IPS-15b (cell line): ENCODE results near the gene HS6ST1.

Source experiments
- H3K27me3 ChIP-seq: one replicate; pipeline ENCODE4 v1.6.1; 2013; ENCODE audit warnings: low read length; ENCODE audit not compliant: control insufficient read depth, insufficient read depth
- H3K36me3 ChIP-seq: one replicate; pipeline ENCODE4 v1.6.1; 2013; ENCODE audit warnings: low read length; ENCODE audit not compliant: control insufficient read depth, insufficient read depth
- H3K4me1 ChIP-seq: one replicate; pipeline ENCODE4 v1.6.1; 2013; ENCODE audit warnings: mild to moderate bottlenecking, low read length; ENCODE audit not compliant: control insufficient read depth, insufficient read depth
- H3K4me3 ChIP-seq: one replicate; pipeline ENCODE4 v1.5.1; 2013; ENCODE audit warnings: low read depth, low read length
- H3K9ac ChIP-seq: one replicate; pipeline ENCODE4 v1.6.1; 2013; ENCODE audit warnings: low read depth, mild to moderate bottlenecking, low read length
- H3K9me3 ChIP-seq: one replicate; pipeline ENCODE4 v1.6.1; 2013; ENCODE audit warnings: mild to moderate bottlenecking, low read length; ENCODE audit not compliant: control insufficient read depth, insufficient read depth

HS6ST1 gene

DNA sequence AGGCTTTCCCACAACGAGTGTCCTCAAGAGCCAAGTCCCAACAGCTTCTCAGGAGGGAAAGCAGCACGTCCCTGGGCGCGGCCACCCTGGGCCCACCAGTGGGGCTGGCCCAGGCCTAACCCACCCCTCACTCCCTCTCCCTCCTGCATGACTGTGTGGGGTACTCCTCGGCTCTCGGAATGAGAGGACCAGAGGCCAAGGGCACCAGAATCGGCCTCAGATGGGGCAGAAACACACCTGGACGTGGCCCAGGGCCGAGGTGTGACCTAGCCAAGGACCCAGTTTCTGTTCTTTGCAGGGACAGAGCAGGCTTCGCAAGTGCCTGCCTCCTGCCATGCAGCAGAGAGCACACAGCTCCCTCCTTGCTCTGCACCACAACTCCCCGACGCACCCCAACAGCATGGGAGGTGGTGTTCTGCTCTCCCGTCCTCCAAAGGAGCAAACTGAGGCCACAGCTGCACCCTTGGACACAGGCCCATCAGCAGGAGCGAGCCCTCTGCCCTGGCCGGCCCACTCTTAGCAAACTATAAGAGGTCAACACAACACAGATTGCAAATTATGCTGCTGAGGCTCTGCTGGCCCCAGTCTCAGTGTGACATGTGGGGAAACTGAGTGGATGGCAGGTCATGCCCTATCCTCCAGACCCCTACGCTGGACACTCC lies 19.7 kb downstream of the HS6ST1 start:
- Histone ChIP-seq H3K36me3 (peaks cover 6% of the 10 kb centered on the region), H3K9ac (no peak overlapping the region), H3K9me3 (no peaks in the 10 kb centered on the region), H3K27me3 (no peaks in the 10 kb centered on the region), H3K4me1 (no peaks in the 10 kb centered on the region), H3K4me3 (no peak overlapping the region)

DNA sequence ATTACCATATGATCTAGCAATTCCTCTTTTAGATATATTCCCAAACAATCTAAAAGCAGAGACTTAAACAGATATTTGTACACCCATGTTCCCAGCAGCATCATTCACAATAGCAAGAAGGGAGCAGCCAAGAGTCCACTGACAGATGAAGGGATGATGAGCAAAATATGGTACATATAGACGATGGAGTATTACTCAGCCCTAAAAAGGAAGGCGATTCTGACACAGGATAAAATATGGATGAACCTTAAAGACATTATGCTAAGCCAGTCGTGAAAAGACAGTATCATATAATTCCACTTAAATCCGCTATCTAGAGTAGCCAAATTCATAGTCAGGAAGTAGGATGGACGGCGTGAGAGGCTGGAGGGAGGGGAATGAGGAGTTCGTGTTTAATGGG lies 20.4 kb downstream of the HS6ST1 start:
- Histone ChIP-seq H3K4me3 (no peak overlapping the region), H3K9ac (no peak overlapping the region), H3K27me3 (no peaks in the 10 kb centered on the region), H3K4me1 (no peaks in the 10 kb centered on the region), H3K36me3 (peaks cover 8% of the 10 kb centered on the region), H3K9me3 (no peaks in the 10 kb centered on the region)

DNA sequence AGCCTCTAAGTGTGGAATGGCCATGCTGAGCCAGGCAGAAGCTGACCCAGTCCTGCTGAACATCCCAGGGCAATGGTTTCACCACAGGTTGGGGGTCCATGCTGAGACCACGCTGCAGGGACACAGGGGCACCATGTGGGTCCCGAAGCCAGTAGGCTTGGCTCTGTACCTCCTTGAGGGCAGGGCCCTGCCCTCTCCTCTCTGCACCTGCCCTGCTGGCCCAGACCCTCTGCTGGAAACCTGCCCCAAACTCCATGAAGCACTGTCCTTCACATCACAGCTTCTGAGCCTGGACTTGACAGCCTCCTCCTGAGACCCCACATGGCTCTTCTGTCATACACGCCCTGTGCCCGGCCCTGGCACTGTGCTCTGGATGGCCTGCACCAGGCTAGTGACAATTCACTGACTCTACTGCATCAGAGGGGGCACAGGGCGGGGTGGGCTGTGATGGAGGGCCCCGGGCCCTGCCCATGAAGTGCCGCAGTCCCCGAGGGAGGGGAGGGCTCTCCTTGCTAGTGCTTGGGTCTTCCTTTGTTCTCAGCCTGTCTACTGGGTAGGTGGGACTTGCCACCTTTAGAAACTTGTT lies 24.7 kb downstream of the HS6ST1 start:
- H3K4me3 ChIP-seq = no peak overlapping the region
- H3K9ac ChIP-seq = no peak overlapping the region
- H3K9me3 ChIP-seq = no peaks in the 10 kb centered on the region
- H3K36me3 ChIP-seq = peaks cover 10% of the 10 kb centered on the region
- H3K4me1 ChIP-seq = peaks cover 11% of the 10 kb centered on the region
- no peaks in the 10 kb centered on the region for H3K27me3 ChIP-seq

DNA sequence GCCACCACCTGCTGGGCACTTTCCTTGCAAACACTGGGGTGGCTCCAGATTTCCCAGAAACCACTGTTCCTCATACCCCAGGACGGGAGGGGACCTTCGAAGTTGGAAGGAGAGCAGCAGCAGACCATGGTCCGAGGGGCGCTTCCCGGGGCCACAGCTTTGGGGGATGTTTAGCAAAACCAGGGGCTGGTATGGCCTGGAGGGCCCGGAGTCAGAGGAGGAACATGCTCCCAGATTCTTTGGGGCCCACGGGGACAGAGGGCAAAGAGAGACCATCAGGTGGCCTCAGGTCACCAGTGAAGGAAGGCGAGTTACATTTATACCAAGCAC lies 25.3 kb downstream of the HS6ST1 start:
- Histone ChIP-seq H3K9me3 (no peaks in the 10 kb centered on the region), H3K27me3 (no peaks in the 10 kb centered on the region), H3K4me1 (peaks cover 12% of the 10 kb centered on the region), H3K9ac (no peak overlapping the region), H3K36me3 (peaks cover 10% of the 10 kb centered on the region), H3K4me3 (no peak overlapping the region)

DNA sequence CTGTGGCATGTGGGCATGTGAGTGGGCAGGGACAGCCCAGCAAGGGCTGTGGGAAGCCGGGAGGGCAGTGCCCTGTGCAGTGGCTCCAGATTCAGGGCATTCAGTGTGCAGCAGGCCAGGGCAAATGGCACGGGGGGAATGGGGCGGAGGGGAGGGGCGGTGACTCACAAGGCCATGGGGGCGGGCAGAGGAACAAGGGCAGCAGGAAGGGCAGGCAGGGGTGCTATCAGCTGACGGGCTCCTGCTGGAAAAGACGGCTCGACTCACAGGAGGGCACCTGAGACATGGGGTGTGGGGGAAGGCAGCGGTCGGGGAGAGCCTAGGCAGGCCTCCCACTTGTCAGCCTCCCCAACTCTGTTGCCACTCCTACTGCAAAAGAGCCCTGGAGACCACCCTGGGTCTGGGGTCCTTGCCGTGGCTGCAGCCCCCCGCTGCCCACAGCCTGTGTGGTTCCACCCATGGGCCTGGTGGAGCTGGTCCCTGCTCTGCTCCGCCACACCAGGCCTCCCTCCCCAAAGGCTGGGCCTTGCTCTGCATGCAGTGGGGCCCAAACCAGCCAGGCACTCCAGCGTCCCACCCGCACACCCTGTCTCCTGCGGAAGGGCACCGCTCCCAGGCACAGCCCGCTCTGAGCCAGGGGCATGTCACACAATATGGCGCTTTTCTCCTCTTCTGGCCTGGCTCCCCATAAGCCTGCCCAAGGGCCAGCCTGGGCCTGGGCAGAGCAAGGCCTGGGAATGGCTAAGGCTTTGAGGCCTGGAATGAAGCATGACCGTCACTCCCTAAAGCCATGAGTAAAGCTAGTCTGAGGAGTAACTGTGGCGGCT lies 25.9 kb downstream of the HS6ST1 start:
- no peaks in the 10 kb centered on the region for H3K9me3 ChIP-seq
- H3K4me1 ChIP-seq = peaks cover 12% of the 10 kb centered on the region
- H3K36me3 ChIP-seq = peaks cover 13% of the 10 kb centered on the region
- no peaks in the 10 kb centered on the region for H3K27me3 ChIP-seq
- H3K4me3 ChIP-seq = no peak overlapping the region
- no peak overlapping the region for H3K9ac ChIP-seq

DNA sequence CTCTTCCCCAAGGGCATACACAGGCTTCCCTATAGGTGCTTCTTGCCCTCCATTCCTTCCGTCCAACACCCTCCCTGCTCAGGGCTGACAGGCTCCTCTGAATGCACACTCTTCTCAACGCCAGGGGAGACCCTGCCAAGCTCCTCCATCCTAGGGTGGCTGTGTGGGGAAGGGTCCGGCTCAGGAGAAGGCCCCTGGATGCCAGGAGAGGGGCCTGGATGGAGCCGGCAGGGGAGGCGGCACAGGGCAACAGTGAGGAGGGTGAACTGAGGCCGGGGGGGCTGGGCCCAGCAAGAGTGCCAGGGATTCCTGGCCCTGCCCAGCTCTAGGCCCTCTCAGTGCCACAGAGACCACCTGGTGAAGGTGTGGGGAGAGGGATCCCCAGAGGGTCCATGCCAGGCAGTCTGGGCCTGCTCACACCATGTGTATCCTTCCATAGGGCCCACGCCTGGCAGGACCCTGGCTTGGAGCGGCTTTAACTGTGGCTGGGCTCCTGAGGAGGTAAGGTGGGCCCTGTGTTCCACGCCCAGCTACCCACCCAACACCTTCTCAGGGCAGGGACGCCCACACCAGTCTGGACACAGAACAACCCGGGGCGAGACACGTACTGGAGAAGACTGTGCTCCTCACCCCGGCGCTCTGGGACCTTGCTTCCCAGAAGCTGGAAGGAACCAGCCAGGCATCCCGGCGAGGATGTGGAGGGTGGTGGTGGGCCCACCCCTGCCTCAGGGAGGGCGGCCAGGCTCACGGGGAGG lies 26.6 kb downstream of the HS6ST1 start:
- Histone ChIP-seq H3K4me1 (peaks cover 12% of the 10 kb centered on the region), H3K4me3 (no peak overlapping the region), H3K9ac (no peak overlapping the region), H3K9me3 (no peaks in the 10 kb centered on the region), H3K27me3 (no peaks in the 10 kb centered on the region), H3K36me3 (peaks cover 16% of the 10 kb centered on the region)

DNA sequence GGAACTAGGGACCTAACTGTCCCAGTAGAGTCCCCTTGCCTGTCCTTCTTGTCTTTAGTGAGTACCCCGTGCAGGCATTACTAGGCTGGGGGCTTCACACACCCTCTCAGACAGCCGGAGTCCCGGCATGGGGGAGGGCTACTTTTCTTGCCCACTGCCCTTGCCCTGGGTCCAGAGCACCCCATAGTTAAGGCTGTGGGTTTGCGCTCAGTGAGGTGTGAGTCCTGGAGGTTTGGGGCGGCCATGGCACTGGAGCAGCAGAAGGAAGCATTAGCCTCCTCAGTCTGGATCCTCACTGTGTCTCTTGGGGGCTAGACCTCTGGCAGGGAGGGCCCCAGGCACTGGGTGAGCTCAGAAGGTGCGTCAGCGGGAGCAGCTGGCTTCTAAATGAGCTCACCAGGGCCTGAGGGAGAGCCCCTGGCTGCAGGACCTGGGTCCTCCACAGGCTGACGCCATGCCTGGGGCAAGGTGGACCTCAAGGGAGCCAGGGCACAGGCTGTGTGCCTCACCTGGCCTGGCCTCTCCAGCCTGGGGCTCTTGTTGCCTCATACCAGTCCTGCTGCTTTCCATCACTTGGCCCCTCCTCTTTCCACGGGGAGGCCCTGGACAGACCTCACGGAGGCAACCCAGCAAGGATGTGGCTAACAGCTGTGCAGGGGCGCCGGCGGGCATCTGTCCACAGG lies 27.4 kb downstream of the HS6ST1 start:
- H3K9ac ChIP-seq = no peak overlapping the region
- peaks cover 16% of the 10 kb centered on the region for H3K4me1 ChIP-seq
- no peaks in the 10 kb centered on the region for H3K9me3 ChIP-seq
- no peak overlapping the region for H3K4me3 ChIP-seq
- peaks cover 16% of the 10 kb centered on the region for H3K36me3 ChIP-seq
- no peaks in the 10 kb centered on the region for H3K27me3 ChIP-seq

DNA sequence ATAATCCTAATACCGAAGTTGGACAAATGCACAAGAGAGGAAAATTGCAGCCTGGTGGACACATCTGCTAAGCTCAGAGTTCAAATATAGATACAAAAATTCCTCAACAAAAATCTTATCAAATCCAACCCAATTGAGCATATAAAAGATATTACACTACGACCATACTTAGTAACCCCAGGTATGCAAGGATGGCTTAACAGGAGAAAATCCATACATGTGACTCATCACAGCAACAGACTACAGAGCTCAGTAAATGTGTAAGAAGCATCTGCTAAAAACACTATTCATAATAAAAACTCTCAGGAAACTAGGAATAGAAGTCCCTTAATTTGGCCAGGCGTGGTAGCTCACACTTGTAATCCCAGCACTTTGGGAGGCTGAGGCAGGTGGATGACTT lies 28.3 kb downstream of the HS6ST1 start:
- Histone ChIP-seq H3K4me1 (peaks cover 16% of the 10 kb centered on the region), H3K9ac (no peak overlapping the region), H3K4me3 (no peak overlapping the region), H3K9me3 (no peaks in the 10 kb centered on the region), H3K36me3 (peaks cover 16% of the 10 kb centered on the region), H3K27me3 (no peaks in the 10 kb centered on the region)

DNA sequence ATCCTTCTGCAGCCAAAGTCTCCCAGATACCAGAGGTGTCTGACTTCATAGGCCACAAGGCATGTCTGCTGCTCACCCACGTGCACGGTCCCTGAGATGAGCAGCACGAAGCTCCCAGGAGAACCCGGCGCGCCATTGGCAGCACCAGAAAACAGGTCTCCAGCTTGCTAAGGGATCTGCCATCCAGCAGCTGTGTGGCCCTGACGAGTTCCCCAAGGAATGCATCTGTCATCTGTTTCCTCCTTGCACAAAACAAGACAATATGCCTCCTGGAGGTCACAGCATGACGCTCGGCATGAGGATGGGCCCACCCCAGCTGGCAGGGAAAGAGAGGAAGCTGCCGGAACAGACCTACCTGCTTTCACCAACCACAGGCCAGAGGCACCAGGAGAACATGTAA lies 29.2 kb downstream of the HS6ST1 start:
- peaks cover 16% of the 10 kb centered on the region for H3K4me1 ChIP-seq
- no peaks in the 10 kb centered on the region for H3K9me3 ChIP-seq
- H3K36me3 ChIP-seq = peaks cover 16% of the 10 kb centered on the region
- H3K4me3 ChIP-seq = no peak overlapping the region
- no peak overlapping the region for H3K9ac ChIP-seq
- no peaks in the 10 kb centered on the region for H3K27me3 ChIP-seq

DNA sequence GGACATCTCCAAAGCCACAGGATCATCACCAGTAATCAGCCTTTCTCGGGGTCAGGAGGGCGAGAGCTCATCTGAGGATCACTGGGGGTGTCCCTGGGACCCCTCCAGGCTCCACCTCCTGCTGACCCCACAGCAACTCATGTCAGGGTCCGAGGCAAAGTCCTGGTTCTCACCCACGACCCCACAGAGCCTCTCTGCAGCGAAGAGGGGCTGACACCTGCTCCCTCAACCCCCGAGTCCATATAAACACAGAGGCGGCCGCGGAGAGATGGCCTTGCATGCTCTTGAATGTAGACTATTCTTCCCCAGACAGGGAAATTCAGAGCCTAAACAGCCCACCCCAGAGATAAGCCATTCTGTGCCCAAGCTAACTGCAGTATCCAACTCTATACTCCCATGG lies 29.9 kb downstream of the HS6ST1 start:
- H3K27me3 ChIP-seq = no peaks in the 10 kb centered on the region
- H3K4me1 ChIP-seq = peaks cover 16% of the 10 kb centered on the region
- no peak overlapping the region for H3K4me3 ChIP-seq
- H3K36me3 ChIP-seq = peaks cover 16% of the 10 kb centered on the region
- H3K9me3 ChIP-seq = no peaks in the 10 kb centered on the region
- no peak overlapping the region for H3K9ac ChIP-seq
